OCI-LY3 (cell line): ENCODE data around the gene NBPF9.
"Not testable (repeated sequence)": the region's sequence is repeated elsewhere in the genome, so short reads cannot be mapped to it uniquely, and the experiment has no call there.

ENCODE experiments used
- H2AFZ ChIP-seq: fragments of 200-600, 300-600 bp; shearing (Covaris generic); 2 replicates; pipeline ENCODE4 v1.6.0; 2014; ENCODE audit warnings: antibody characterized with exemption, low read depth, low read length
- H3K27ac ChIP-seq: fragments of 200-600, 300-600 bp; sonication (generic); 2 replicates; pipeline ENCODE4 v1.5.1; 2014; ENCODE audit warnings: mild to moderate bottlenecking, low read length, moderate library complexity, mixed read lengths
- H3K27me3 ChIP-seq: fragments of 200-600, 300-600 bp; sonication (generic); 2 replicates; pipeline ENCODE4 v1.6.1; 2014; ENCODE audit warnings: low read depth, low read length, mixed read lengths
- H3K36me3 ChIP-seq: fragments of 200-600, 300-600 bp; sonication (generic); replicated peaks from 2 replicates; pipeline ENCODE3; 2014; ENCODE audit warnings: low read depth, low read length, mixed read lengths
- H3K4me1 ChIP-seq: fragments of 300-600, 200-600 bp; sonication (generic); 2 replicates; pipeline ENCODE4 v1.6.1; 2014; ENCODE audit warnings: low read length, mixed read lengths
- H3K4me2 ChIP-seq: fragments of 200-600, 300-600 bp; sonication (generic); 2 replicates; pipeline ENCODE4 v1.6.1; 2014; ENCODE audit warnings: low read length, mixed read lengths
- H3K4me3 ChIP-seq: fragments of 300-600, 200-600 bp; sonication (generic); 2 replicates; pipeline ENCODE4 v1.5.1; 2014; ENCODE audit warnings: antibody characterized with exemption, mild to moderate bottlenecking, low read length, moderate library complexity
- H3K79me2 ChIP-seq: fragments of 300-600, 200-600 bp; shearing (Covaris generic); 2 replicates; pipeline ENCODE4 v1.6.1; 2014; ENCODE audit warnings: mild to moderate bottlenecking, low read length, mixed read lengths
- H3K9ac ChIP-seq: fragments of 300-600, 200-600 bp; shearing (Covaris generic); 2 replicates; pipeline ENCODE4 v1.6.0; 2014; ENCODE audit warnings: mild to moderate bottlenecking, low read length, moderate library complexity
- H3K9me3 ChIP-seq: fragments of 200-600, 300-600 bp; shearing (Covaris generic); 2 replicates; pipeline ENCODE4 v1.6.1; 2014; ENCODE audit warnings: low read length, mixed read lengths; ENCODE audit not compliant: insufficient read depth
- H4K20me1 ChIP-seq: fragments of 200-600, 300-600 bp; sonication (generic); 2 replicates; pipeline ENCODE4 v1.6.1; 2016; ENCODE audit warnings: low read length, mixed read lengths; ENCODE audit not compliant: insufficient read depth

The NBPF9 gene

GRCh38 chr1:149103109-149104081, at the start of gene NBPF9:
NBPF9 (minus strand) TSS chr1:149103551; CDS start chr1:149082139, 21,412 bp downstream.
- not testable (repeated sequence) for H3K27me3 ChIP-seq, H3K36me3 ChIP-seq, H3K9me3 ChIP-seq, H3K4me1 ChIP-seq, H2AFZ ChIP-seq, H3K79me2 ChIP-seq, H4K20me1 ChIP-seq
- H3K4me3 ChIP-seq, result peak within 1 kb of the TSS; percentile 73
- peak within 1 kb of the TSS; percentile 54; the same call in 1 of the 2 replicates for H3K9ac ChIP-seq
- H3K27ac ChIP-seq, result peak within 1 kb of the TSS; percentile 32; the same call in 1 of the 2 replicates
- peak within 1 kb of the TSS; percentile 43; the same call in 1 of the 2 replicates for H3K4me2 ChIP-seq

- not testable (repeated sequence) for H3K4me3 ChIP-seq, H3K27me3 ChIP-seq, H3K9me3 ChIP-seq, H3K79me2 ChIP-seq, H3K4me1 ChIP-seq, H4K20me1 ChIP-seq, H3K27ac ChIP-seq, H3K9ac ChIP-seq, H3K36me3 ChIP-seq, H2AFZ ChIP-seq, H3K4me2 ChIP-seq
Measured at GRCh38 chr1:149149909-149150308, 46.6 kb upstream of the NBPF9 start.

GRCh38 chr1:149137585-149137984, 34.2 kb upstream of the NBPF9 start:
- not testable (repeated sequence) for H3K36me3 ChIP-seq, H3K79me2 ChIP-seq, H3K4me2 ChIP-seq, H2AFZ ChIP-seq, H3K4me1 ChIP-seq, H3K9ac ChIP-seq, H3K27ac ChIP-seq, H4K20me1 ChIP-seq, H3K27me3 ChIP-seq, H3K4me3 ChIP-seq, H3K9me3 ChIP-seq

- H3K36me3 ChIP-seq, H3K79me2 ChIP-seq, H4K20me1 ChIP-seq, H2AFZ ChIP-seq, H3K9ac ChIP-seq, H3K4me2 ChIP-seq, H3K4me1 ChIP-seq, H3K4me3 ChIP-seq, H3K27ac ChIP-seq, H3K9me3 ChIP-seq, H3K27me3 ChIP-seq: not testable (repeated sequence)
Measured at GRCh38 chr1:149130938-149131337, 27.6 kb upstream of the NBPF9 start.

- H3K9ac ChIP-seq, H3K79me2 ChIP-seq, H2AFZ ChIP-seq, H3K9me3 ChIP-seq, H3K27ac ChIP-seq, H3K4me2 ChIP-seq, H3K4me3 ChIP-seq, H3K36me3 ChIP-seq, H4K20me1 ChIP-seq, H3K27me3 ChIP-seq: not testable (repeated sequence)
- peaks cover 19% of the 10 kb centered on the region for H3K4me1 ChIP-seq
Measured at GRCh38 chr1:149129245-149129644, 25.9 kb upstream of the NBPF9 start.

GRCh38 chr1:149126555-149127145, 23.3 kb upstream of the NBPF9 start:
- peak overlapping the region; percentile 47 for H3K27ac ChIP-seq
- not testable (repeated sequence) for H4K20me1 ChIP-seq, H3K9me3 ChIP-seq, H2AFZ ChIP-seq, H3K9ac ChIP-seq, H3K79me2 ChIP-seq, H3K36me3 ChIP-seq, H3K27me3 ChIP-seq
- H3K4me3 ChIP-seq, result peak overlapping the region; percentile 42
- H3K4me1 ChIP-seq, result peaks cover 19% of the 10 kb centered on the region
- H3K4me2 ChIP-seq, result peak overlapping the region; percentile 52

GRCh38 chr1:149123948-149124926, 20.9 kb upstream of the NBPF9 start:
- not testable (repeated sequence) for H3K36me3 ChIP-seq, H4K20me1 ChIP-seq, H3K79me2 ChIP-seq, H3K27ac ChIP-seq, H3K4me3 ChIP-seq, H2AFZ ChIP-seq, H3K27me3 ChIP-seq, H3K9me3 ChIP-seq
- Histone ChIP-seq H3K4me2 (peak overlapping the region; percentile 50), H3K9ac (peak overlapping the region; percentile 10; the same call in 1 of the 2 replicates), H3K4me1 (peaks cover 19% of the 10 kb centered on the region)

- H3K4me1 ChIP-seq, H3K4me2 ChIP-seq, H4K20me1 ChIP-seq, H3K9ac ChIP-seq, H3K79me2 ChIP-seq, H3K36me3 ChIP-seq, H3K9me3 ChIP-seq, H2AFZ ChIP-seq, H3K4me3 ChIP-seq, H3K27me3 ChIP-seq, H3K27ac ChIP-seq: not testable (repeated sequence)
Measured at GRCh38 chr1:149112828-149113227, 9.5 kb upstream of the NBPF9 start.

- H3K9ac ChIP-seq, H4K20me1 ChIP-seq, H3K9me3 ChIP-seq, H3K4me1 ChIP-seq, H2AFZ ChIP-seq, H3K27ac ChIP-seq, H3K79me2 ChIP-seq, H3K4me2 ChIP-seq, H3K36me3 ChIP-seq, H3K27me3 ChIP-seq, H3K4me3 ChIP-seq: not testable (repeated sequence)
Measured at GRCh38 chr1:149110343-149110742, 7.0 kb upstream of the NBPF9 start.
